ENCODE data around the gene RALGAPA2. TPM values are rescaled to one million over a fixed set of nuclear protein-coding genes. Genes with fewer than 3 reads are reported as not detected.

RALGAPA2 gene
- total and polyA plus RNA-seq, 2 experiments from 2014 or later = 14.5 to 35.5 TPM

- H3K4me1 ChIP-seq (ENCODE audit: low read depth) = no peaks in the 10 kb centered on the region
- DNase-seq (ENCODE audit: low read depth in 1 of 2, low spot score in 1 of 2) = no peak
These were observed 186.7 kb downstream of the RALGAPA2 start for GRCh38 chr20:20525756-20526155.

GRCh38 chr20:20525214-20525613 is 187.2 kb downstream of the RALGAPA2 start:
- no peak overlapping the region for H3K4me3 ChIP-seq
- TF ChIP-seq, protein P1, sequence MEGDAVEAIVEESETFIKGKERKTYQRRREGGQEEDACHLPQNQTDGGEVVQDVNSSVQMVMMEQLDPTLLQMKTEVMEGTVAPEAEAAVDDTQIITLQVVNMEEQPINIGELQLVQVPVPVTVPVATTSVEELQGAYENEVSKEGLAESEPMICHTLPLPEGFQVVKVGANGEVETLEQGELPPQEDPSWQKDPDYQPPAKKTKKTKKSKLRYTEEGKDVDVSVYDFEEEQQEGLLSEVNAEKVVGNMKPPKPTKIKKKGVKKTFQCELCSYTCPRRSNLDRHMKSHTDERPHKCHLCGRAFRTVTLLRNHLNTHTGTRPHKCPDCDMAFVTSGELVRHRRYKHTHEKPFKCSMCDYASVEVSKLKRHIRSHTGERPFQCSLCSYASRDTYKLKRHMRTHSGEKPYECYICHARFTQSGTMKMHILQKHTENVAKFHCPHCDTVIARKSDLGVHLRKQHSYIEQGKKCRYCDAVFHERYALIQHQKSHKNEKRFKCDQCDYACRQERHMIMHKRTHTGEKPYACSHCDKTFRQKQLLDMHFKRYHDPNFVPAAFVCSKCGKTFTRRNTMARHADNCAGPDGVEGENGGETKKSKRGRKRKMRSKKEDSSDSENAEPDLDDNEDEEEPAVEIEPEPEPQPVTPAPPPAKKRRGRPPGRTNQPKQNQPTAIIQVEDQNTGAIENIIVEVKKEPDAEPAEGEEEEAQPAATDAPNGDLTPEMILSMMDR (IDR thresholded peaks at IDR 0.05; ENCODE audit: low read depth, low read length) = no peak
- no peaks in the 10 kb centered on the region for H3K4me1 ChIP-seq (ENCODE audit: low read depth)
- DNase-seq (ENCODE audit: low read depth in 1 of 2, low spot score in 1 of 2) = no peak
- no peaks in the 10 kb centered on the region for H3K36me3 ChIP-seq
- no peak overlapping the region for H3K27ac ChIP-seq
- H3K27me3 ChIP-seq = no peaks in the 10 kb centered on the region
- no peaks in the 10 kb centered on the region for H3K9me3 ChIP-seq (ENCODE audit: low read depth)

More at GRCh38 chr20:20525756-20526155, 186.7 kb downstream of the RALGAPA2 start:
- H3K9me3 ChIP-seq (ENCODE audit: low read depth) = no peaks in the 10 kb centered on the region
- no peaks in the 10 kb centered on the region for H3K27me3 ChIP-seq
- H3K27ac ChIP-seq = no peak overlapping the region
- TF ChIP-seq, protein P1 (IDR thresholded peaks at IDR 0.05; ENCODE audit: low read depth, low read length) = no peak
- no peak overlapping the region for H3K4me3 ChIP-seq
- H3K36me3 ChIP-seq = no peaks in the 10 kb centered on the region

- no peak overlapping the region for H3K4me3 ChIP-seq
- no peaks in the 10 kb centered on the region for H3K27me3 ChIP-seq
- no peaks in the 10 kb centered on the region for H3K4me1 ChIP-seq (ENCODE audit: low read depth)
- H3K27ac ChIP-seq = no peak overlapping the region
- TF ChIP-seq, protein P1 (IDR thresholded peaks at IDR 0.05; ENCODE audit: low read depth, low read length) = no peak
- no peak for DNase-seq (ENCODE audit: low read depth in 1 of 2, low spot score in 1 of 2)
- H3K36me3 ChIP-seq = no peaks in the 10 kb centered on the region
- no peaks in the 10 kb centered on the region for H3K9me3 ChIP-seq (ENCODE audit: low read depth)
These were observed 187.7 kb downstream of the RALGAPA2 start for GRCh38 chr20:20524756-20525155.

- DNase-seq (ENCODE audit: low read depth in 1 of 2, low spot score in 1 of 2) = no peak
- no peak overlapping the region for H3K27ac ChIP-seq
These were observed 190.7 kb downstream of the RALGAPA2 start for GRCh38 chr20:20521736-20522135.

DNA sequence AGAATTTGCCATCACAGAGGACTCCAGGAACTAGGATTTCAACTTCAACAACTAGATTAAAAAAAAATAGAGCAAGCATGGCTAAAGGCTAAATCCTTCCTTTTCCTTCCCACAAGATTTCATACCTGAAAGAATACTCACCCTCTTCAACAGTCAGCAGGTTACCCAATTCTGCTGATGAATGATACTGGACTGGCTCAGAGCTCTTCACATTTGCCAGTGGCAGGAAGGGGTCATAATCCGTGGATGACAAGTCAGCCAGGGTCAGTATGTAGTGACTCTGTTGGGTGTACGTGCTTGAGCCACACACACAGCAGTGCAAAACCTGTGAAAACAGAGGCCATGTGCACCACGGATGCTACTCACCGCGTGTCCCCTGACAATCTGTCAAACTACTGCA is 191.7 kb downstream of the RALGAPA2 start:
- Histone ChIP-seq H3K27me3 (no peaks in the 10 kb centered on the region), H3K27ac (no peak overlapping the region), H3K9me3 (ENCODE audit: low read depth) (no peaks in the 10 kb centered on the region), H3K4me3 (no peak overlapping the region), H3K36me3 (no peaks in the 10 kb centered on the region), H3K4me1 (ENCODE audit: low read depth) (no peaks in the 10 kb centered on the region)
- peak in 1 of 2 donors; percentile 6 for DNase-seq (ENCODE audit: low read depth in 1 of 2, low spot score in 1 of 2)
- TF ChIP-seq, protein P1 (IDR thresholded peaks at IDR 0.05; ENCODE audit: low read depth, low read length) = no peak

More at GRCh38 chr20:20521736-20522135, 190.7 kb downstream of the RALGAPA2 start:
- Histone ChIP-seq H3K36me3 (no peaks in the 10 kb centered on the region), H3K27me3 (no peaks in the 10 kb centered on the region), H3K4me3 (no peak overlapping the region), H3K4me1 (ENCODE audit: low read depth) (no peaks in the 10 kb centered on the region), H3K9me3 (ENCODE audit: low read depth) (no peaks in the 10 kb centered on the region)
- TF ChIP-seq, protein P1 (IDR thresholded peaks at IDR 0.05; ENCODE audit: low read depth, low read length) = no peak

- no peaks in the 10 kb centered on the region for H3K9me3 ChIP-seq (ENCODE audit: low read depth)
- no peak for DNase-seq (ENCODE audit: low read depth in 1 of 2, low spot score in 1 of 2)
- TF ChIP-seq, protein P1 (IDR thresholded peaks at IDR 0.05; ENCODE audit: low read depth, low read length) = no peak
- H3K4me3 ChIP-seq = no peak overlapping the region
- H3K4me1 ChIP-seq (ENCODE audit: low read depth) = no peaks in the 10 kb centered on the region
- H3K27ac ChIP-seq = no peak overlapping the region
- no peaks in the 10 kb centered on the region for H3K27me3 ChIP-seq
- no peaks in the 10 kb centered on the region for H3K36me3 ChIP-seq
These were observed 193.2 kb downstream of the RALGAPA2 start for GRCh38 chr20:20519269-20519668.
